Uterus (tissue), 4 donors: ENCODE data around the gene SCD. TPM values are rescaled to one million over a fixed set of nuclear protein-coding genes. Genes with fewer than 3 reads are reported as not detected.
"Not testable (repeated sequence)": the region's sequence is repeated elsewhere in the genome, so short reads cannot be mapped to it uniquely, and the experiment has no call there.

Experiments
- DNase-seq, 2 donors: peaks; one replicate each; pipeline ENCODE4 v3.0.0-alpha.2; 2019 to 2020
- H3K27ac ChIP-seq, 2 donors: fragments of 200-600 bp; sonication (generic); 1 replicate in 1 of 2; 2 replicates in 1 of 2; pipeline ENCODE4 v1.5.1; 2016 to 2018
- H3K27me3 ChIP-seq, 2 donors: fragments of 200-600 bp; sonication (generic); one replicate each; pipeline ENCODE4 v1.5.1; 2018 to 2019; ENCODE audit warnings: control low read depth in 1 of 2
- H3K36me3 ChIP-seq, 2 donors: fragments of 200-600 bp; sonication (generic); one replicate each; pipeline ENCODE4 v1.5.1; 2019; ENCODE audit warnings: control low read depth in 1 of 2
- H3K4me1 ChIP-seq, 2 donors: fragments of 200-600 bp; sonication (generic); one replicate each; pipeline ENCODE4 v1.5.1; 2018 to 2019; ENCODE audit warnings: control low read depth in 1 of 2
- H3K4me3 ChIP-seq, 2 donors: fragments of 200-600 bp; sonication (generic); 1 replicate in 1 of 2; 2 replicates in 1 of 2; pipeline ENCODE4 v1.5.1; 2018 to 2019; ENCODE audit warnings: mild to moderate bottlenecking in 1 of 2
- H3K9me3 ChIP-seq, 2 donors: fragments of 200-600 bp; sonication (generic); one replicate each; pipeline ENCODE4 v1.5.1; 2019; ENCODE audit warnings: control low read depth in 1 of 2
- CTCF ChIP-seq, 4 experiments: fragments of 200-600 bp in 2 of 4; fragments of 450-650 bp in 2 of 4; sonication (generic) in 2 of 4; IDR thresholded peaks; one replicate each; pipeline ENCODE4 v1.5.1; 2016 to 2019; ENCODE audit warnings: antibody characterized with exemption in 4 of 4, mild to moderate bottlenecking in 2 of 4, moderate library complexity in 1 of 4
- POLR2A ChIP-seq, 2 donors: fragments of 450-650 bp; IDR thresholded peaks; one replicate each; pipeline ENCODE4 v1.6.1; 2016; ENCODE audit warnings: antibody characterized with exemption in 2 of 2, mild to moderate bottlenecking in 1 of 2, moderate library complexity in 1 of 2
- intact Hi-C: fragments of 100-400 bp; cut with DNase I; formaldehyde crosslinking; loops from one replicate; pipeline ENCODE4 v1.15.1; 2023; ENCODE audit warnings: low total_unique reads
- total RNA-seq, 4 donors: library from RNA; depleted of rRNA in 3 of 4; stranded (reverse); fragments of >200 nt in 3 of 4; gene quantifications; one replicate each; pipeline versions ENCODE4 v1.1.0 to v1.2.4, GENCODE V29; 2014 to 2023
- donor health status: DM: yes; HTN: yes; CAD: no.

Gene SCD
- total RNA-seq, 4 donors from 2014 or later, result 0.59 to 29.8 (median 6.0) TPM

GRCh38 chr10:100374200-100374655 is 27.2 kb downstream of the SCD start:
- Histone ChIP-seq H3K27me3 (no peaks in the 10 kb centered on the region), H3K4me1 (no peaks in the 10 kb centered on the region), H3K4me3 (peak overlapping the region; percentile 53 to 56), H3K9me3 (no peaks in the 10 kb centered on the region), H3K27ac (peak overlapping the region; percentile 96 to 97), H3K36me3 (no peaks in the 10 kb centered on the region)
- intact Hi-C loops, result no loop called here
- TF ChIP-seq POLR2A (IDR thresholded peaks at IDR 0.05), result no peak
- TF ChIP-seq CTCF (IDR thresholded peaks at IDR 0.05), result no peak
- no peak for DNase-seq

- intact Hi-C loops, H3K4me3 ChIP-seq, DNase-seq, H3K27me3 ChIP-seq, H3K36me3 ChIP-seq, H3K9me3 ChIP-seq, H3K4me1 ChIP-seq: not testable (repeated sequence)
- H3K27ac ChIP-seq, result peak overlapping the region; percentile 96 to 97
Measured at GRCh38 chr10:100374677-100375353, 27.8 kb downstream of the SCD start.

GRCh38 chr10:100376656-100377055 is 29.6 kb downstream of the SCD start:
- H3K36me3 ChIP-seq, DNase-seq, H3K4me1 ChIP-seq, intact Hi-C loops, H3K9me3 ChIP-seq, H3K27me3 ChIP-seq, H3K4me3 ChIP-seq, H3K27ac ChIP-seq: not testable (repeated sequence)

- H3K36me3 ChIP-seq, result no peaks in the 10 kb centered on the region
- no peak overlapping the region for H3K4me3 ChIP-seq
- H3K9me3 ChIP-seq, result no peaks in the 10 kb centered on the region
- no peak for TF ChIP-seq POLR2A (IDR thresholded peaks at IDR 0.05)
- H3K4me1 ChIP-seq, result no peaks in the 10 kb centered on the region
- DNase-seq, result no peak
- no peak overlapping the region for H3K27ac ChIP-seq
- no peaks in the 10 kb centered on the region for H3K27me3 ChIP-seq
- intact Hi-C loops, result no loop called here
Measured at GRCh38 chr10:100377830-100378229, 30.8 kb downstream of the SCD start.

GRCh38 chr10:100380400-100380799 is 33.4 kb downstream of the SCD start:
- H3K4me3 ChIP-seq, result no peak overlapping the region
- no peak overlapping the region for H3K27ac ChIP-seq
- no peaks in the 10 kb centered on the region for H3K9me3 ChIP-seq
- no peaks in the 10 kb centered on the region for H3K27me3 ChIP-seq
- TF ChIP-seq POLR2A (IDR thresholded peaks at IDR 0.05), result no peak
- TF ChIP-seq CTCF (IDR thresholded peaks at IDR 0.05), result no peak
- DNase-seq, result no peak
- no peaks in the 10 kb centered on the region for H3K4me1 ChIP-seq
- H3K36me3 ChIP-seq, result no peaks in the 10 kb centered on the region
- intact Hi-C loops, result no loop called here

GRCh38 chr10:100382553-100382952 is 35.5 kb downstream of the SCD start:
- no peaks in the 10 kb centered on the region for H3K9me3 ChIP-seq

More at GRCh38 chr10:100382553-100382952, 35.5 kb downstream of the SCD start:
- no peak for DNase-seq
- no peak overlapping the region for H3K27ac ChIP-seq
- H3K27me3 ChIP-seq, result no peaks in the 10 kb centered on the region
- H3K36me3 ChIP-seq, result no peaks in the 10 kb centered on the region
- no peak for TF ChIP-seq CTCF (IDR thresholded peaks at IDR 0.05)
- no peak for TF ChIP-seq POLR2A (IDR thresholded peaks at IDR 0.05)
- H3K4me3 ChIP-seq, result no peak overlapping the region
- intact Hi-C loops, result no loop called here
- H3K4me1 ChIP-seq, result no peaks in the 10 kb centered on the region
